DMS114 treated with DMSO at 0.1 percent for 48 hours (cell line): ENCODE measurements around the gene TTLL1.

Experiments used
- DNase-seq: peaks from one replicate; lab custom pipeline; 2025; ENCODE audit not compliant: unreplicated experiment; lab: John Stamatoyannopoulos, UW

TTLL1 gene

DNA sequence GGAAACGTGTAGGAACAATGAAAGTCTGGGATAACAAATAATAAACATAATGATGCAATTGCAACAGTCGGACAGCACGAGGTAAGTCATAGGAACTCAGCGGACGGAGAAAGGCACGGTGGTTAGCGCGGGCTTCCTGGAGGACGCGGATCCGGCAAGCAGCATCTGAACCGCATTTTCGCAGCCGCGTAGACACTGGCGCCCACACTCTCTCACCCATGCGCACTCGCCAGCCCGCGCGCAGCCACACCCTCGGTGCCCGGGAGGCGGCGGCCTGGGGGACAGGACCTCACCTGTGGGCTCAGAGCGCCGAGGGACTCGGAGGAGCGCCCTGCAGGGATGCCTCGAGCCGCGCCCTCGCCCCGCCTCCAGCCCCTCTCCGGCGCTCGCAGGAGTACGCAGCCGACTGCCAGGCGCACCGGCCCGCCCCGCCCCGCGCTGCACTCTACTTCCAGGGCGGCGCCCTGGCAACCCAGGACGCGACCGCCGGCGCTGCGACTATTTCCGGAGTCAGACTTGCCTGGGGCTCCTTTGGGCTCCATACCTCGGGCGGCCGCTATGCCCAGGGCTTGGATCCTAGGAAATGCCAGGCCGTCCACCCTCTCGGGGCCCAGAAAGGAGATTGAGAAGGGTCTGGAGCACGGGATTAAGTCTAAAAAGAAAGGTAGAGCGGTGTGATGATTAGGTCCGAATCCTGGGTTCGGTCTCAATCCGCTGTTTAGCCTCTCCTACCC lies at the start of gene TTLL1:
TSS of gene TTLL1 (minus strand) at position 408 of the 734 bp plus-strand sequence. CDS start 13,805 bp downstream, outside the sequence.
- DNase-seq: peak; percentile 82

GRCh38 chr22:43136801-43137200 lies 47.6 kb upstream of the TTLL1 start:
- DNase-seq: no peak

DNA sequence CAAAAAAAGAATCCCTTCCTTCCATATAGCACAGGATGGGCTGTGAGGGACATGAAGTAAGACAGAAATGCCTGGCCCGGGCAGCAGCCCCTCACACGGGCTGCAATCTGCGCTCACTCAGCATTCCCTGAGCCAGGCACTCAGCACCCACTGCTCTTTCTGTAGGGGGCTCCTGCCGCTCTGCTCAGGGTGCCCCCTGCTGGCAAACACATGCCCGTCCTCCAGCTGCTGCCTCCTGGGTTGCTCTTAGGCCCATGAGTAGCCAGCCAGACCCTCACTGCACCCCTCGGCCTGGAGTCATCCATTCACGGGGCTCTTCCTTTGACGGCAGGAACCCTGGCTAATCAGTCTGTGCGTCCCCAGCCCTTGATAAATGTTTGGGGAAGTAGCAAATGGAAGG lies 47.1 kb upstream of the TTLL1 start:
- DNase-seq: peak; percentile 7

DNA sequence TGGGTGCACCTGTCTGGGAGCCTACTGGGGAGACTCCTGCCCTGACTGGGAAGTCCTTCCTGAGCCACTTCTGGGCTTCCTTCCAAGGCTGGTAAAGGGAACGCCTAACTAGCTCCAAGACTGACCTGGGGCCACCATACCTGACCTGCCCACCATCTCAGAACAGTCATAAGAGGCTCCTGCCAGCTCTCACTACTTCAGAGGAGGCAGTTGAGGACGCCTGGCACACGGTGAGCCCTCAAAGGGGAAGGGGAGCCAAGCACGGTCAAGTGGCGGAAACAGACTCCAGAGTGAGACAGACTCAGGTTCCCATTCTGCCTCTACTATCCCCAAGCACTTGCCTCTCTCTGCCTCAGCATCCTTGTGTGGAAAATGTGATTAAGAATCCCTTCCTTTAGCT lies 46.4 kb upstream of the TTLL1 start:
- DNase-seq: no peak

- no peak for DNase-seq
These were observed 45.4 kb upstream of the TTLL1 start for GRCh38 chr22:43134553-43134952.

DNA sequence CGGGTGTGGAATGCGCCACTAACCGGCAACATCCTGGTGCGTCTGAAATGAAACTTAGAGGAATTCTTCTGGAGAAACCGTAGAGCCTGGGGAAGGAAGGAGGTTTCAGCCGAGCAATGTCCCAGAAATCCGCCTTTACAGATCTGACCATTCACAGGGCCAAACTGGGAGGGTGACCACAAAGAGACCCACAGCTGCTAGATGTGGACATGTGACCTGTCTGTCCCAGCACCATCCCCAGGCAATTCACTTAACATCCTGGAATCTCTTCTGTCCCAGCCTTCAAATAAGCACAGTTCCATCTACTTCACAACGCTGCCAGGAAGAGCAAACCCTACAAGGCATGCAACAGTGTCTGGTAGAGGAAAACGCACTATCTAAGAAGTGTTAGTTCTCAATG lies 44.2 kb upstream of the TTLL1 start:
- DNase-seq: no peak

DNA sequence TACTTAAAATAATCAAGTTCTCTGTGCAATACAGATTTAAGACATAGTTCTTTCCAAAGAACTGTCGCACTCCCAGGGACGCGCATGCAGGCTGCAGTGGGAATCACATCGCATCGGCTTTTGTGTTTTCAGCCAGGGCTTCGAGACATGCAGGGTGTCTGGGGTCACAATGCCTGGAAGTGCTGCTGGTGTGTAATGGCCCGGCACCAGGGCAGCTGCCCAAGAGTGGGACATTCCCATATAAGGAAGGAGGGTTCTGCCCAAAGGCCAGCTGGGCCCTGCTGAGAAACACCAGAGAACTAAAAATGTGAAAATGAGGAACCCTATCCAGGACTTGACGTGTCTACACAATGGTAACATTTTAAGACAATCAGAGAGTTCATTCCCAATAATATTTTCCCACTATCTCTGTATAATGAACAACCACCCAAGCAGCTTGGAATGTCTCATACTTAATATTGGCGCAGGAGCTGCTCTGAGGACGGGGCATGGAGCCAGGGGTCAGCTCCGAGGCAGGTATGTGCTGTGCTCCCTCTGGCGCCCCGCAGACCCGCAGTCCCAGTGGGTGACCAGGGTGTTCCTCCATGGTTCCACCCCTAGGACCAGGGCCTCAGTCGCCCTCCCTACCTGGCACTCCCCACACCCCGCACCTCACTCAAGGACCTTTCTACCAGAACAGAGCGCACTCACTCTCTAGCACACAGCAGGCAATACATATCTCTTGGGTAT lies 42.7 kb upstream of the TTLL1 start:
- no peak for DNase-seq

- no peak for DNase-seq
These were observed 40.5 kb upstream of the TTLL1 start for GRCh38 chr22:43129426-43130425.

GRCh38 chr22:43128928-43129424 lies 39.8 kb upstream of the TTLL1 start:
- no peak for DNase-seq

- DNase-seq: no peak
These were observed 38.9 kb upstream of the TTLL1 start for GRCh38 chr22:43128116-43128515.

DNA sequence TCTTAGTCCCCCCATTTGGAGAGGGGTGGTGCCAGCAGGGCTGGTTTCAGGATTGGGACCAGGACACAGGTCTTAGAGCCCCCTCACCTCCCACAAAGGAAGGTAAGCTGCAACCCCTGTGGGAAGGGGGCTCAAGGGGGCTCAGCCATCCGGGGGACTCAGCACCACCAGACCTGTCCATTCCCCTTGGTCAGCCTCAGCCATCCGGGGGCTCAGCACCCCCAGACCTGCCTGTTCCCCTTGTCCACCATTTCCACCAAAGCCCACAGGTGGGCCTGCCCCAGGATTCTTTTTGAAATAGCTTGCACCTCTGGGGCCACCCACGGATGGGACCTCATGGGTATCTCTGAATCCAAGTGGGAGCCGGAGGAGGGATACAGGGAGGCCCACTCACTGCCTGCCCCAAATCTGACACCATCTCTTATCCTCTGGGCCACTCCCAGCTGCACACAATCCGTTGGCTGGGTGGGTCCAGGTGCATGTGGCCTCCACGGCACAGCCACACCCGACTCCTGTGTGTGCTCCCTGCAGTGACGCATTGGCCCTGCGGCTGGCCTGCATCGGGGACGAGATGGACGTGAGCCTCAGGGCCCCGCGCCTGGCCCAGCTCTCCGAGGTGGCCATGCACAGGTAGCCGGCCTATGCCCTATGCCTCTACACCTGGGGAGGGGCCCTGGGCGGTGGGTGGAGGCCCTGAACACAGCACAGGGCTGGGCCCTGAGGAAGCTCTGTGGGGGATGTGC lies 38.1 kb upstream of the TTLL1 start:
- DNase-seq: no peak

DNA sequence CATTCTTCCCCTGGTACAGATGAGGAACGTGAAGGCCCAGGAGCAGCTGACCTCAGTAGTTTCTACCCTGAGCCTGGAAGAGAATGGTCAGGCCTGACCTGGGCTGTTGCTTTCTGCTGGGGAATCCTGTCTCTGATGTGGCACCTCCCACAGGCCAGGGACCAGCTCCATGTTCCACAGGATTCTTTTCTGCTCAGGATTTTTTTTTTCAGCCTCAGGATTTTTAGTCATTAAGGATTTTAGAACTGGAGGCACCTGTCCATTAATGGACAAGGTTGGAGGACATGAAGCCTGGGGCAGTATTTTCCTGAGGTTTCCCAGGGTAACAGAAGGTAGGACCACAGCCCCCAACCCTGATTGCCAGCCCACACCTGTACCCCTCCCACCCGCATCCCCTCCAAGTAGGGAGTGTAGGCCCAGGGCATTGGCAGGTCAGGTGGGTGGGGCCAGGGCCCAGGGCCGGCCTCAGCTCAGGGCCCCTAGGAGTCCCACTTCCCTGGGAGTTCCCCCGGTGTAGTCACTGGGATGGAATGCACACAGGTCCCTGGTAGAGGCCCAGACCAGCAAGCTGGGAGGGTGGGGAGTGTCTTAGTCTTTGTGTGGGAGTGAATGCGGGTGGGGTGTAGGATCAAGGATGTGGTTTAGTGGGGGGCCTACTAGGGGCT lies 37.4 kb upstream of the TTLL1 start:
- no peak for DNase-seq

GRCh38 chr22:43118953-43119458 lies 29.8 kb upstream of the TTLL1 start:
- DNase-seq: no peak

GRCh38 chr22:43118024-43118849 lies 29.0 kb upstream of the TTLL1 start:
- no peak for DNase-seq

- DNase-seq: no peak
These were observed 27.7 kb upstream of the TTLL1 start for GRCh38 chr22:43116932-43117331.

- DNase-seq: no peak
These were observed 25.8 kb upstream of the TTLL1 start for GRCh38 chr22:43114958-43115357.

- no peak for DNase-seq
These were observed 24.5 kb upstream of the TTLL1 start for GRCh38 chr22:43113526-43114251.

DNA sequence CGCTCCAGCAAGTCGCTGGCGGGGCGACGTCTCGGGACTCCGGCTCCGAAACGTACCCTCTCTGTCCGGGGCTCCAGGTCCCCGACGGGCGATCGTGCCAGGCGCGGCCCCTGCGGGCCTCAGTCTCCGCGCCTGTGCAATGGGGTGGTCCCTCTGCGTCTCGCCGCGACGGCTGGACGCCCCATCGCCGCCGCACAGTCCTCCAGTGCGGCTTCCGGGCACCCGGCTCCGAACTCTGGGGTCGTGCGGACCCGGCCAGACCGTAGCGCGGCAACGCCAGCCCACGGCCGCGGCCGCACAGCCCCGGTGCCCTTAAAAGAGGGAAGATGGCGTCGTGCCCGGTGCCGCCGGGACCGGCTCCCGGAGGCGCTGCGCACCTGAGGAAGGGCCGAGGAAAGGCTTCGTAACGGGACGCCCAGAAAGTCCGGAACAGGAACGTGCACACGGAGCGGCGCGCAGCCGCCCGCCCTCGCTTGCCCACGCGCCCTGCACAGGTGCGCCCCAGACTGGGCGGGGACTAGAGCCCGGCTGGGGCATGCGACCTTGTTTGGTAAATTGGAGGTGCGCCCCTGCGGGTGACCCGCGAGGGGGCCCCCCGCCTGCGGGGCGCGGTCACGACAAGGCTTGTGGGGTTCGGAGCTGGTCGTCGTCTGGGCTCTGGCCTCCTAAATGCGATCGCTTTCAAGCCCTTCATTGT lies 21.9 kb upstream of the TTLL1 start:
- DNase-seq: no peak
